GM19043 (cell line): ENCODE results near the gene MCM3.

Source experiments
- ATAC-seq: cut with Tn5 transposase; IDR thresholded peaks from one replicate; pipeline ENCODE4 v1.9.1; 2021; ENCODE audit warnings: low read depth; ENCODE audit not compliant: unreplicated experiment

Gene MCM3

GRCh38 chr6:52254731-52255378 is 29.7 kb downstream of the MCM3 start:
- ATAC-seq: no peak

- ATAC-seq: no peak
Observed at GRCh38 chr6:52253494-52253893, 31.0 kb downstream of the MCM3 start.

GRCh38 chr6:52251113-52251512 is 33.4 kb downstream of the MCM3 start:
- ATAC-seq: no peak

- no peak for ATAC-seq
Observed at GRCh38 chr6:52249078-52249477, 35.5 kb downstream of the MCM3 start.

GRCh38 chr6:52245425-52245824 is 39.1 kb downstream of the MCM3 start:
- no peak for ATAC-seq

GRCh38 chr6:52244400-52244799 is 40.1 kb downstream of the MCM3 start, which contains the start of gene IL17F:
TSS of gene IL17F (minus strand) at chr6:52244500. CDS start at chr6:52244429, 71 bp downstream.
- no peak for ATAC-seq

- no peak for ATAC-seq
Observed at GRCh38 chr6:52243282-52243893, 41.2 kb downstream of the MCM3 start.

- ATAC-seq: no peak
Observed at GRCh38 chr6:52241819-52242218, 42.7 kb downstream of the MCM3 start.

GRCh38 chr6:52233975-52234823 is 50.3 kb downstream of the MCM3 start:
- ATAC-seq: peak; percentile 75

- no peak for ATAC-seq
Observed at GRCh38 chr6:52233005-52233404, 51.5 kb downstream of the MCM3 start.

- ATAC-seq: no peak
Observed at GRCh38 chr6:52231406-52232127, 53.0 kb downstream of the MCM3 start.

- no peak for ATAC-seq
Observed at GRCh38 chr6:52230685-52231084, 53.9 kb downstream of the MCM3 start.

- ATAC-seq: peak; percentile 100
Observed at GRCh38 chr6:52227495-52227894, 57.0 kb downstream of the MCM3 start.

- ATAC-seq: no peak
Observed at GRCh38 chr6:52221302-52221701, 63.2 kb downstream of the MCM3 start.

GRCh38 chr6:52217761-52218160 is 66.8 kb downstream of the MCM3 start:
- no peak for ATAC-seq

GRCh38 chr6:52216932-52217575 is 67.5 kb downstream of the MCM3 start:
- ATAC-seq: no peak

GRCh38 chr6:52215787-52216186 is 68.8 kb downstream of the MCM3 start:
- ATAC-seq: no peak
